Peyer's patch (tissue), 4 donors: ENCODE data around the gene CNTRL. TPM values are rescaled to one million over a fixed set of nuclear protein-coding genes. Genes with fewer than 3 reads are reported as not detected.

Source experiments
- DNase-seq, 3 donors: peaks; one replicate each; pipeline ENCODE4 v3.0.0-alpha.2; 2017 to 2019
- H3K27ac ChIP-seq, 4 donors: fragments of 200-600 bp; sonication (generic); one replicate each; pipeline ENCODE4 v1.5.1; 2016 to 2019
- H3K27me3 ChIP-seq, 2 donors: fragments of 200-600 bp; sonication (generic); one replicate each; pipeline ENCODE4 v1.5.1; 2019
- H3K36me3 ChIP-seq, 3 donors: fragments of 200-600 bp; sonication (generic); one replicate each; pipeline ENCODE4 v1.5.1; 2016 to 2019
- H3K4me1 ChIP-seq, 4 donors: fragments of 200-600 bp; sonication (generic); one replicate each; pipeline ENCODE4 v1.5.1; 2016 to 2019
- H3K4me3 ChIP-seq, 4 donors: fragments of 200-600 bp; sonication (generic); 1 replicate in 3 of 4; 2 replicates in 1 of 4; pipeline ENCODE4 v1.5.1; 2016 to 2019; ENCODE audit warnings: mild to moderate bottlenecking in 1 of 4
- H3K9me3 ChIP-seq, 4 donors: fragments of 200-600 bp; sonication (generic); one replicate each; pipeline ENCODE4 v1.5.1; 2016 to 2019; ENCODE audit warnings: mild to moderate bottlenecking in 1 of 4
- CTCF ChIP-seq, 6 experiments: fragments of 450-650 bp in 4 of 6; fragments of 200-600 bp in 2 of 6; sonication (generic) in 1 of 6; IDR thresholded peaks; one replicate each; pipeline ENCODE4 v1.5.1; 2017 to 2019; ENCODE audit warnings: antibody characterized with exemption in 6 of 6, mild to moderate bottlenecking in 3 of 6, moderate library complexity in 1 of 6
- POLR2A ChIP-seq, 2 donors: fragments of 450-650 bp; IDR thresholded peaks; one replicate each; pipeline ENCODE4 v1.5.1; 2017; ENCODE audit warnings: antibody characterized with exemption in 2 of 2, mild to moderate bottlenecking in 2 of 2, moderate library complexity in 2 of 2
- total RNA-seq, 4 donors: library from RNA; depleted of rRNA; stranded (reverse); fragments of >200 nt; gene quantifications; one replicate each; pipeline ENCODE4 v1.1.0, GENCODE V29; 2016

The CNTRL gene
- total RNA-seq, 4 donors from 2014 or later: 5.1 to 113 (median 13.7) TPM

- H3K4me1 ChIP-seq: no peaks in the 10 kb centered on the region
- no peak for DNase-seq
- no peak overlapping the region for H3K27ac ChIP-seq
- no peak overlapping the region for H3K4me3 ChIP-seq
- no peaks in the 10 kb centered on the region for H3K9me3 ChIP-seq
- H3K27me3 ChIP-seq: no peaks in the 10 kb centered on the region
- TF ChIP-seq POLR2A (IDR thresholded peaks at IDR 0.05) (no peak), CTCF (IDR thresholded peaks at IDR 0.05) (no peak)
- no peaks in the 10 kb centered on the region for H3K36me3 ChIP-seq
These were observed 141.6 kb downstream of the CNTRL start for GRCh38 chr9:121216271-121216805.

GRCh38 chr9:121217609-121218292, 143.0 kb downstream of the CNTRL start:
- Histone ChIP-seq H3K27me3 (no peaks in the 10 kb centered on the region), H3K36me3 (no peaks in the 10 kb centered on the region), H3K4me3 (no peak overlapping the region), H3K4me1 (no peaks in the 10 kb centered on the region), H3K27ac (no peak overlapping the region), H3K9me3 (no peaks in the 10 kb centered on the region)
- no peak for TF ChIP-seq CTCF (IDR thresholded peaks at IDR 0.05)
- no peak for TF ChIP-seq POLR2A (IDR thresholded peaks at IDR 0.05)
- DNase-seq: no peak

- H3K27me3 ChIP-seq: no peaks in the 10 kb centered on the region
- TF ChIP-seq CTCF (IDR thresholded peaks at IDR 0.05) (no peak), POLR2A (IDR thresholded peaks at IDR 0.05) (no peak)
- H3K4me1 ChIP-seq: no peaks in the 10 kb centered on the region
- no peak overlapping the region for H3K27ac ChIP-seq
- DNase-seq: no peak
- no peak overlapping the region for H3K4me3 ChIP-seq
- no peaks in the 10 kb centered on the region for H3K36me3 ChIP-seq
- no peaks in the 10 kb centered on the region for H3K9me3 ChIP-seq
These were observed 143.7 kb downstream of the CNTRL start for GRCh38 chr9:121218357-121219027.

- TF ChIP-seq POLR2A (IDR thresholded peaks at IDR 0.05) (no peak), CTCF (IDR thresholded peaks at IDR 0.05) (no peak)
- Histone ChIP-seq H3K4me1 (no peaks in the 10 kb centered on the region), H3K9me3 (no peaks in the 10 kb centered on the region), H3K27me3 (no peaks in the 10 kb centered on the region), H3K27ac (no peak overlapping the region), H3K4me3 (no peak overlapping the region), H3K36me3 (no peaks in the 10 kb centered on the region)
- no peak for DNase-seq
These were observed 144.8 kb downstream of the CNTRL start for GRCh38 chr9:121219530-121219929.

- Histone ChIP-seq H3K9me3 (no peaks in the 10 kb centered on the region), H3K27me3 (no peaks in the 10 kb centered on the region), H3K36me3 (no peaks in the 10 kb centered on the region), H3K27ac (no peak overlapping the region), H3K4me3 (no peak overlapping the region), H3K4me1 (no peaks in the 10 kb centered on the region)
- TF ChIP-seq POLR2A (IDR thresholded peaks at IDR 0.05): no peak
- TF ChIP-seq CTCF (IDR thresholded peaks at IDR 0.05): no peak
- no peak for DNase-seq
These were observed 146.4 kb downstream of the CNTRL start for GRCh38 chr9:121220996-121221663.
